ENCODE data around the gene EXOC5. TPM values are rescaled to one million over a fixed set of nuclear protein-coding genes. Genes with fewer than 3 reads are reported as not detected.

The EXOC5 gene
- total RNA-seq, 1 donor from 2014 or later = 63.4 TPM

- DNase-seq (ENCODE audit: low spot score) = no peak
Measured at GRCh38 chr14:57168138-57168679, 100.5 kb downstream of the EXOC5 start.

- DNase-seq (ENCODE audit: low spot score) = no peak
Measured at GRCh38 chr14:57161583-57162234, 107.0 kb downstream of the EXOC5 start.

GRCh38 chr14:57160333-57160732 lies 108.4 kb downstream of the EXOC5 start:
- no peak for DNase-seq (ENCODE audit: low spot score)

- DNase-seq (ENCODE audit: low spot score) = no peak
Measured at GRCh38 chr14:57153286-57153685, 115.4 kb downstream of the EXOC5 start.

Other genes with a start within 250 kb of the EXOC5 start
- gene AP5M1, start 66 bp upstream of the EXOC5 start, total RNA-seq = 28.6 TPM
- gene NAA30, start 121.7 kb upstream of the EXOC5 start, total RNA-seq = 15.0 TPM
- not detected for gene CCDC198, start 225.0 kb upstream of the EXOC5 start, total RNA-seq